ENCODE results near the gene BTNL3. TPM values are rescaled to one million over a fixed set of nuclear protein-coding genes. Genes with fewer than 3 reads are reported as not detected.

The BTNL3 gene
- total and polyA plus RNA-seq, 2 donors (not counting 3 experiments of a cell fraction or from before 2014, with no cell fraction given): not detected

GRCh38 chr5:181042036-181042713 lies 53.5 kb downstream of the BTNL3 start:
- Histone ChIP-seq H2AFZ (ENCODE audit: low read depth, low read length) (no peak overlapping the region), H3K4me2 (ENCODE audit: insufficient read depth, low read length) (no peak overlapping the region), H3K9ac (replicated peaks; ENCODE audit: extremely low read depth, insufficient read depth, low read length) (no peak overlapping the region), H3K79me2 (ENCODE audit: control insufficient read depth, insufficient read depth, low read length) (no peaks in the 10 kb centered on the region), H4K20me1 (replicated peaks; ENCODE audit: control insufficient read depth, extremely low read depth, insufficient read depth, low read length) (no peaks in the 10 kb centered on the region), H3K4me1 (ENCODE audit: control insufficient read depth, extremely low read depth, insufficient read depth, low read length) (no peaks in the 10 kb centered on the region), H3K9me3 (replicated peaks; ENCODE audit: control insufficient read depth, insufficient read depth, low read length) (no peaks in the 10 kb centered on the region), H3K36me3 (ENCODE audit: control insufficient read depth in 2 of 2, extremely low read depth in 1 of 2, insufficient read depth in 2 of 2, low read length in 2 of 2) (no peaks in the 10 kb centered on the region), H3K9me1 (replicated peaks; ENCODE audit: control insufficient read depth, extremely low read depth, insufficient read depth, low read length) (no peaks in the 10 kb centered on the region), H3K4me3 (replicated peaks in 1 of 3; ENCODE audit: insufficient read depth in 1 of 3, low read depth in 1 of 3, low read length in 3 of 3) (no peak overlapping the region), H3K27ac (ENCODE audit: insufficient read depth, low read depth, low read length) (no peak overlapping the region), H3K27me3 (ENCODE audit: control insufficient read depth in 2 of 2, insufficient read depth in 2 of 2, low read length in 2 of 2) (no peaks in the 10 kb centered on the region)
- dilution Hi-C loops (cut with MboI; ENCODE audit: extremely low pct_ligation_motif_present, low sequenced_read_pairs): no loop called here
- DNase-seq (ENCODE audit: low read depth, low spot score) (no peak), FAIRE-seq (no peak)
- POLR2A ChIA-PET: no interaction called here
- BruUV-seq (replicated peaks): no TSS peak
- intact Hi-C loops (cut with micrococcal nuclease): no loop called here
- TF ChIP-seq POLR2A (IDR thresholded peaks at IDR 0.05; ENCODE audit: low read depth, low read length) (no peak), GATA2 (IDR thresholded peaks at IDR 0.05; ENCODE audit: insufficient read depth, insufficient read length, low read depth, low read length) (no peak), POLR2AphosphoS5 (IDR thresholded peaks at IDR 0.05; ENCODE audit: insufficient read depth, low read depth, low read length) (no peak), FOS (IDR thresholded peaks at IDR 0.05; ENCODE audit: borderline replicate concordance, insufficient read depth, low read length) (no peak), EZH2 (IDR thresholded peaks at IDR 0.05; ENCODE audit: borderline replicate concordance, low read depth, low read length, severe bottlenecking) (no peak)
- TF ChIP-seq, protein P1, sequence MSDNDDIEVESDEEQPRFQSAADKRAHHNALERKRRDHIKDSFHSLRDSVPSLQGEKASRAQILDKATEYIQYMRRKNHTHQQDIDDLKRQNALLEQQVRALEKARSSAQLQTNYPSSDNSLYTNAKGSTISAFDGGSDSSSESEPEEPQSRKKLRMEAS (IDR thresholded peaks at IDR 0.05; ENCODE audit: insufficient read depth, insufficient read length): no peak
- CTCF ChIA-PET: no interaction called here

GRCh38 chr5:181042722-181043121 lies 54.1 kb downstream of the BTNL3 start:
- intact Hi-C loops (cut with micrococcal nuclease): no loop called here
- no peak for TF ChIP-seq GATA2 (IDR thresholded peaks at IDR 0.05; ENCODE audit: insufficient read depth, insufficient read length, low read depth, low read length)
- TF ChIP-seq, protein P2, sequence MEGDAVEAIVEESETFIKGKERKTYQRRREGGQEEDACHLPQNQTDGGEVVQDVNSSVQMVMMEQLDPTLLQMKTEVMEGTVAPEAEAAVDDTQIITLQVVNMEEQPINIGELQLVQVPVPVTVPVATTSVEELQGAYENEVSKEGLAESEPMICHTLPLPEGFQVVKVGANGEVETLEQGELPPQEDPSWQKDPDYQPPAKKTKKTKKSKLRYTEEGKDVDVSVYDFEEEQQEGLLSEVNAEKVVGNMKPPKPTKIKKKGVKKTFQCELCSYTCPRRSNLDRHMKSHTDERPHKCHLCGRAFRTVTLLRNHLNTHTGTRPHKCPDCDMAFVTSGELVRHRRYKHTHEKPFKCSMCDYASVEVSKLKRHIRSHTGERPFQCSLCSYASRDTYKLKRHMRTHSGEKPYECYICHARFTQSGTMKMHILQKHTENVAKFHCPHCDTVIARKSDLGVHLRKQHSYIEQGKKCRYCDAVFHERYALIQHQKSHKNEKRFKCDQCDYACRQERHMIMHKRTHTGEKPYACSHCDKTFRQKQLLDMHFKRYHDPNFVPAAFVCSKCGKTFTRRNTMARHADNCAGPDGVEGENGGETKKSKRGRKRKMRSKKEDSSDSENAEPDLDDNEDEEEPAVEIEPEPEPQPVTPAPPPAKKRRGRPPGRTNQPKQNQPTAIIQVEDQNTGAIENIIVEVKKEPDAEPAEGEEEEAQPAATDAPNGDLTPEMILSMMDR (IDR thresholded peaks at IDR 0.05; ENCODE audit: extremely low read depth in 1 of 2, insufficient read depth in 1 of 2, low read depth in 1 of 2, low read length in 2 of 2): no peak
- Histone ChIP-seq H4K20me1 (replicated peaks; ENCODE audit: control insufficient read depth, extremely low read depth, insufficient read depth, low read length) (no peaks in the 10 kb centered on the region), H3K4me1 (ENCODE audit: control insufficient read depth, extremely low read depth, insufficient read depth, low read length) (no peaks in the 10 kb centered on the region), H3K9ac (replicated peaks; ENCODE audit: extremely low read depth, insufficient read depth, low read length) (no peak overlapping the region), H3K4me3 (replicated peaks in 1 of 3; ENCODE audit: insufficient read depth in 1 of 3, low read depth in 1 of 3, low read length in 3 of 3) (no peak overlapping the region), H3K9me3 (replicated peaks; ENCODE audit: control insufficient read depth, insufficient read depth, low read length) (no peaks in the 10 kb centered on the region), H2AFZ (ENCODE audit: low read depth, low read length) (no peak overlapping the region), H3K36me3 (ENCODE audit: control insufficient read depth in 2 of 2, extremely low read depth in 1 of 2, insufficient read depth in 2 of 2, low read length in 2 of 2) (no peaks in the 10 kb centered on the region), H3K4me2 (ENCODE audit: insufficient read depth, low read length) (no peak overlapping the region), H3K27ac (ENCODE audit: insufficient read depth, low read depth, low read length) (no peak overlapping the region), H3K27me3 (ENCODE audit: control insufficient read depth in 2 of 2, insufficient read depth in 2 of 2, low read length in 2 of 2) (no peaks in the 10 kb centered on the region), H3K79me2 (ENCODE audit: control insufficient read depth, insufficient read depth, low read length) (no peaks in the 10 kb centered on the region), H3K9me1 (replicated peaks; ENCODE audit: control insufficient read depth, extremely low read depth, insufficient read depth, low read length) (no peaks in the 10 kb centered on the region)
- BruUV-seq (replicated peaks): no TSS peak
- DNase-seq (ENCODE audit: low read depth, low spot score) (no peak), FAIRE-seq (no peak)
- POLR2A ChIA-PET: no interaction called here
- dilution Hi-C loops (cut with MboI; ENCODE audit: extremely low pct_ligation_motif_present, low sequenced_read_pairs): no loop called here
- CTCF ChIA-PET: no interaction called here
